ENCODE data around the gene NDNF. TPM values are rescaled to one million over a fixed set of nuclear protein-coding genes. Genes with fewer than 3 reads are reported as not detected.

Gene NDNF
- total and polyA plus RNA-seq, 5 donors from 2014 or later: 0.11 TPM; not detected in 4

- peaks cover 0 to 35% (median 9%) of the 10 kb centered on the region in 4 donors for H3K4me1 Mint-ChIP-seq
- H3K4me3 Mint-ChIP-seq: no peak overlapping the region
- ATAC-seq (ENCODE audit: low read depth in 2 of 2): no peak
- Histone ChIP-seq H3K36me3 (ENCODE audit: control insufficient read depth, insufficient read depth, low read length) (no peaks in the 10 kb centered on the region), H3K27ac (ENCODE audit: insufficient read depth, low read length, poor library complexity, severe bottlenecking) (no peak overlapping the region), H3K27me3 (ENCODE audit: control insufficient read depth, insufficient read depth, low read length) (peaks cover 8% of the 10 kb centered on the region), H3K9me3 (ENCODE audit: control insufficient read depth in 2 of 2, low read length in 2 of 2) (no peaks in the 10 kb centered on the region), H3K4me1 (ENCODE audit: control insufficient read depth, insufficient read depth, low read length, poor library complexity, severe bottlenecking) (no peaks in the 10 kb centered on the region), H3K4me3 (ENCODE audit: low read depth, low read length) (no peak overlapping the region)
- no peak for DNase-seq
- H3K27me3 Mint-ChIP-seq: peaks cover 21% of the 10 kb centered on the region
- no peak overlapping the region for H3K27ac Mint-ChIP-seq
- peaks cover 0 to 2% (median 0%) of the 10 kb centered on the region in 7 donors for H3K9me3 Mint-ChIP-seq
- no peaks in the 10 kb centered on the region for H3K36me3 Mint-ChIP-seq
Measured at GRCh38 chr4:121011780-121012340, 60.5 kb downstream of the NDNF start.

- Histone ChIP-seq H3K4me3 (ENCODE audit: low read depth, low read length) (no peak overlapping the region), H3K9me3 (ENCODE audit: control insufficient read depth in 2 of 2, low read length in 2 of 2) (no peaks in the 10 kb centered on the region), H3K4me1 (ENCODE audit: control insufficient read depth, insufficient read depth, low read length, poor library complexity, severe bottlenecking) (no peaks in the 10 kb centered on the region), H3K27ac (ENCODE audit: insufficient read depth, low read length, poor library complexity, severe bottlenecking) (no peak overlapping the region), H3K27me3 (ENCODE audit: control insufficient read depth, insufficient read depth, low read length) (peaks cover 8% of the 10 kb centered on the region), H3K36me3 (ENCODE audit: control insufficient read depth, insufficient read depth, low read length) (no peaks in the 10 kb centered on the region)
- no peak for ATAC-seq (ENCODE audit: low read depth in 2 of 2)
- peaks cover 0 to 35% (median 9%) of the 10 kb centered on the region in 4 donors for H3K4me1 Mint-ChIP-seq
- H3K4me3 Mint-ChIP-seq: no peak overlapping the region
- H3K27ac Mint-ChIP-seq: no peak overlapping the region
- H3K36me3 Mint-ChIP-seq: no peaks in the 10 kb centered on the region
- DNase-seq: no peak
- H3K27me3 Mint-ChIP-seq: peaks cover 18% of the 10 kb centered on the region
- peaks cover 0 to 2% (median 0%) of the 10 kb centered on the region in 7 donors for H3K9me3 Mint-ChIP-seq
Measured at GRCh38 chr4:121011138-121011537, 61.2 kb downstream of the NDNF start.

- ATAC-seq (ENCODE audit: low read depth in 2 of 2) (peak in 1 of 2 donors; percentile 47), DNase-seq (peak in 1 of 3 donors; percentile 28)
- no peaks in the 10 kb centered on the region for H3K9me3 ChIP-seq (ENCODE audit: control insufficient read depth in 2 of 2, low read length in 2 of 2)
- H3K4me3 Mint-ChIP-seq: peak overlapping the region in 2 of 4 donors; percentile 47 to 48
- peaks cover 0 to 35% (median 9%) of the 10 kb centered on the region in 4 donors for H3K4me1 Mint-ChIP-seq
- no peak overlapping the region for H3K27ac ChIP-seq (ENCODE audit: insufficient read depth, low read length, poor library complexity, severe bottlenecking)
- H3K4me1 ChIP-seq (ENCODE audit: control insufficient read depth, insufficient read depth, low read length, poor library complexity, severe bottlenecking): no peaks in the 10 kb centered on the region
- H3K27ac Mint-ChIP-seq: peak overlapping the region; percentile 31 to 64 (median 44)
- no peaks in the 10 kb centered on the region for H3K36me3 ChIP-seq (ENCODE audit: control insufficient read depth, insufficient read depth, low read length)
- no peak overlapping the region for H3K4me3 ChIP-seq (ENCODE audit: low read depth, low read length)
- peaks cover 13% of the 10 kb centered on the region for H3K27me3 Mint-ChIP-seq
- peaks cover 0 to 4% (median 0%) of the 10 kb centered on the region in 7 donors for H3K9me3 Mint-ChIP-seq
- H3K36me3 Mint-ChIP-seq: no peaks in the 10 kb centered on the region
- peaks cover 8% of the 10 kb centered on the region for H3K27me3 ChIP-seq (ENCODE audit: control insufficient read depth, insufficient read depth, low read length)
Measured at GRCh38 chr4:121009578-121010478, 62.5 kb downstream of the NDNF start.

- H3K9me3 Mint-ChIP-seq: peaks cover 0 to 4% (median 0%) of the 10 kb centered on the region in 7 donors
- Histone ChIP-seq H3K36me3 (ENCODE audit: control insufficient read depth, insufficient read depth, low read length) (no peaks in the 10 kb centered on the region), H3K27me3 (ENCODE audit: control insufficient read depth, insufficient read depth, low read length) (peaks cover 2% of the 10 kb centered on the region), H3K4me1 (ENCODE audit: control insufficient read depth, insufficient read depth, low read length, poor library complexity, severe bottlenecking) (no peaks in the 10 kb centered on the region), H3K9me3 (ENCODE audit: control insufficient read depth in 2 of 2, low read length in 2 of 2) (no peaks in the 10 kb centered on the region), H3K4me3 (ENCODE audit: low read depth, low read length) (no peak overlapping the region), H3K27ac (ENCODE audit: insufficient read depth, low read length, poor library complexity, severe bottlenecking) (no peak overlapping the region)
- H3K27me3 Mint-ChIP-seq: peaks cover 9% of the 10 kb centered on the region
- H3K36me3 Mint-ChIP-seq: no peaks in the 10 kb centered on the region
- no peak overlapping the region for H3K27ac Mint-ChIP-seq
- H3K4me3 Mint-ChIP-seq: no peak overlapping the region
- DNase-seq (no peak), ATAC-seq (ENCODE audit: low read depth in 2 of 2) (no peak)
- H3K4me1 Mint-ChIP-seq: peaks cover 0 to 29% (median 9%) of the 10 kb centered on the region in 4 donors
Measured at GRCh38 chr4:121007660-121008059, 64.7 kb downstream of the NDNF start.

- Mint-ChIP-seq H3K4me1 (peaks cover 0 to 8% (median 3%) of the 10 kb centered on the region in 4 donors), H3K27me3 (peaks cover 13% of the 10 kb centered on the region)
- H3K27ac ChIP-seq (ENCODE audit: insufficient read depth, low read length, poor library complexity, severe bottlenecking): no peak overlapping the region
Measured at GRCh38 chr4:121003863-121004262, 68.5 kb downstream of the NDNF start.

GRCh38 chr4:120995266-120996010 lies 76.9 kb downstream of the NDNF start:
- H3K9me3 ChIP-seq (ENCODE audit: control insufficient read depth in 2 of 2, low read length in 2 of 2): no peaks in the 10 kb centered on the region
- H3K4me1 ChIP-seq (ENCODE audit: control insufficient read depth, insufficient read depth, low read length, poor library complexity, severe bottlenecking): no peaks in the 10 kb centered on the region
- Mint-ChIP-seq H3K9me3 (peaks cover 0 to 2% (median 0%) of the 10 kb centered on the region in 7 donors), H3K36me3 (no peaks in the 10 kb centered on the region), H3K27me3 (peaks cover 35% of the 10 kb centered on the region), H3K4me1 (peaks cover 0 to 2% (median 0%) of the 10 kb centered on the region in 4 donors), H3K27ac (no peak overlapping the region), H3K4me3 (no peak overlapping the region)
- ATAC-seq (ENCODE audit: low read depth in 2 of 2) (no peak), DNase-seq (no peak)
- no peak overlapping the region for H3K4me3 ChIP-seq (ENCODE audit: low read depth, low read length)
- H3K27ac ChIP-seq (ENCODE audit: insufficient read depth, low read length, poor library complexity, severe bottlenecking): no peak overlapping the region
- peaks cover 3% of the 10 kb centered on the region for H3K27me3 ChIP-seq (ENCODE audit: control insufficient read depth, insufficient read depth, low read length)
- no peaks in the 10 kb centered on the region for H3K36me3 ChIP-seq (ENCODE audit: control insufficient read depth, insufficient read depth, low read length)

More at GRCh38 chr4:121003863-121004262, 68.5 kb downstream of the NDNF start:
- Mint-ChIP-seq H3K4me3 (no peak overlapping the region), H3K36me3 (no peaks in the 10 kb centered on the region), H3K9me3 (peaks cover 0 to 6% (median 2%) of the 10 kb centered on the region in 7 donors), H3K27ac (no peak overlapping the region)
- no peak for DNase-seq
- Histone ChIP-seq H3K36me3 (ENCODE audit: control insufficient read depth, insufficient read depth, low read length) (no peaks in the 10 kb centered on the region), H3K4me3 (ENCODE audit: low read depth, low read length) (no peak overlapping the region), H3K4me1 (ENCODE audit: control insufficient read depth, insufficient read depth, low read length, poor library complexity, severe bottlenecking) (no peaks in the 10 kb centered on the region), H3K27me3 (ENCODE audit: control insufficient read depth, insufficient read depth, low read length) (no peaks in the 10 kb centered on the region), H3K9me3 (ENCODE audit: control insufficient read depth in 2 of 2, low read length in 2 of 2) (no peaks in the 10 kb centered on the region)
- no peak for ATAC-seq (ENCODE audit: low read depth in 2 of 2)

- Histone ChIP-seq H3K27me3 (ENCODE audit: control insufficient read depth, insufficient read depth, low read length) (peaks cover 3% of the 10 kb centered on the region), H3K4me1 (ENCODE audit: control insufficient read depth, insufficient read depth, low read length, poor library complexity, severe bottlenecking) (no peaks in the 10 kb centered on the region), H3K9me3 (ENCODE audit: control insufficient read depth in 2 of 2, low read length in 2 of 2) (no peaks in the 10 kb centered on the region), H3K27ac (ENCODE audit: insufficient read depth, low read length, poor library complexity, severe bottlenecking) (no peak overlapping the region), H3K4me3 (ENCODE audit: low read depth, low read length) (no peak overlapping the region), H3K36me3 (ENCODE audit: control insufficient read depth, insufficient read depth, low read length) (no peaks in the 10 kb centered on the region)
- DNase-seq: no peak
- Mint-ChIP-seq H3K27ac (no peak overlapping the region), H3K4me1 (peaks cover 0 to 2% (median 0%) of the 10 kb centered on the region in 4 donors), H3K27me3 (peaks cover 35% of the 10 kb centered on the region), H3K9me3 (peaks cover 0 to 2% (median 0%) of the 10 kb centered on the region in 7 donors), H3K36me3 (no peaks in the 10 kb centered on the region), H3K4me3 (no peak overlapping the region)
- no peak for ATAC-seq (ENCODE audit: low read depth in 2 of 2)
Measured at GRCh38 chr4:120994521-120994920, 77.8 kb downstream of the NDNF start.

Measured in CD4-positive, CD25-positive, alpha-beta regulatory T cell (primary cell).